CD4-positive, alpha-beta T cell treated with Interferon gamma for 1 hour (primary cell): ENCODE data around the gene HOXA2.

ENCODE experiments used
- DNase-seq: peaks from one replicate; pipeline ENCODE4 v3.0.0-alpha.2; 2020

Gene HOXA2

DNA sequence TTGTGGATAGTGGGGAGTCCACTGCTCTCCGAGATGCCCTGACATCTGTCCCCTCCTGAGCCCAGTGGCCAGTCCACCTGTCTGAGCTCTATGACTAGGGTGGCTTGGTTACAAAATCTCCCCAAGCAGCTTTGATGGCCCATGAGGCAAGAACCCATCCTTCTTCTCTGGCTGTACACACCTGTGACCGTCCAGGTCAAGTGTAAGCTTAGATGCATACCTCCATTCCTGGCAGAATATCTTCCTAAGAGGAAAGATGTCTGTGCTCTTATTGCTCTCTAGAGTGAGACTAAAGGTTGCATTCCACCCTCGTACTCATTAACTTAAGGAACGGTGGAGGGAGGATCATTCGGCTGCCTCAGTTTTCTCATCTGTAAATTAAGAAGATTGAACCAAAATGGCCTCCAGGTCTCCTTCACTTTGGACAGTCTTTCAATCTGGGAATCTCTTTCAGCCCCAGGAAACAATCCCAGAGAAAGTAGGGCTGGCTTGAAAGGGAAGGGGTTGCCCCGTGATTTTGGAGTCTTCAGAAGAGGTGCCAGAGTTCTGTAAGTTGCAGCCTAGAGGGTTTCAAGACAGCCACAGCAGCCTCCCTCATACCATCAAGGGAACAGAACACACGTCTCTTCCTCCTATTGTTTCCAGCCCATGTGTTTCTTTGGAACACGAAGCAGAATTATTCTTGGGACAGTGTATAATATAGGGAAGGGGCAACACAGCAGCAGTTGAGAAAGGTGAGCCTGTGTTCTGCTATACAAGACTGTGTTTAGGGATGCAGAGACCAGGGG, 22.6 kb upstream of the HOXA2 start:
- DNase-seq, result no peak

GRCh38 chr7:27124096-27124901, 21.8 kb upstream of the HOXA2 start:
- no peak for DNase-seq

- no peak for DNase-seq
Measured at GRCh38 chr7:27123477-27124053, 21.1 kb upstream of the HOXA2 start.

GRCh38 chr7:27123007-27123476, 20.6 kb upstream of the HOXA2 start:
- no peak for DNase-seq

DNA sequence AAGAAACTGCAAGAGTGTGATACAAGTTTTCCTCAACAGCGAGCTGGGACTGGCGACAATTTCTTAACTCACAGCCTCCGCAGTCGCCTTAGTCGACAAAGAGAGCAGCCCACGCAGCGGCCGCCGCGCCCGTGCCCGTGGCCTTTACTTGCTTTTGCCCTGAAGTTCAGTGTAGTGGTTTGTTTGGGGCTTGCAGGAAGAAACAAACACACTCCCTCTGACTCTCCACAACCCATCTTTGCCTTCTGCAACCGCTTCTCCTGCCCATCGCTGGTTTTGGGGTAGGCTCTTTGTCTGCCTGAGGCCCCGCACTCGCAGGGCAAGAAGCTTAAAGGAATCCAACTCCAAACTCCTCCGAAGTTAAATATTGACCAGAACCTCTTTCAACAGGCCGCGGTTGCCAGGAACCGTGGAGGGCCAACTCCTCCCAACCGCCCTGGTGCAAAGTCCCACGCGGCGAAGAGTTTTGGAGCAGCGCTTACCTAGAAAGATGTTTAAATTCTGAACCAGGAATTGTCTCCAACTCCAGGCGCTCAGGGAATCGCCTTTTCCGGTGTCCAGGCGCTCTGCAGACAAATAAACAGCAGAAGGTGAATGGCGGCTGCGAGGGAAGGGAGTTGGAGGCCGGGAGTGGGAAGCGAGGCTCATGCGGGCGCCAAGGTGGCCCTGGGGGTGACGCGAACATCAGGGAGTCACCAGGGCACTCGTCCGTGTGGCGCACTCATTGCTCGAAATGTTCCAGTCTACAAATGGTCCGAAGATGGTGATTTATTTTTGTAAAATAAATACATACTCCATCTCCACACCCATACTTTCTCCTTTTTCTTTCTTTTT, 19.8 kb upstream of the HOXA2 start:
- DNase-seq, result no peak

- DNase-seq, result no peak
Measured at GRCh38 chr7:27121684-27122076, 19.2 kb upstream of the HOXA2 start.

- no peak for DNase-seq
Measured at GRCh38 chr7:27119412-27119911, 17.0 kb upstream of the HOXA2 start.

GRCh38 chr7:27118580-27118979, 16.1 kb upstream of the HOXA2 start:
- DNase-seq, result no peak

DNA sequence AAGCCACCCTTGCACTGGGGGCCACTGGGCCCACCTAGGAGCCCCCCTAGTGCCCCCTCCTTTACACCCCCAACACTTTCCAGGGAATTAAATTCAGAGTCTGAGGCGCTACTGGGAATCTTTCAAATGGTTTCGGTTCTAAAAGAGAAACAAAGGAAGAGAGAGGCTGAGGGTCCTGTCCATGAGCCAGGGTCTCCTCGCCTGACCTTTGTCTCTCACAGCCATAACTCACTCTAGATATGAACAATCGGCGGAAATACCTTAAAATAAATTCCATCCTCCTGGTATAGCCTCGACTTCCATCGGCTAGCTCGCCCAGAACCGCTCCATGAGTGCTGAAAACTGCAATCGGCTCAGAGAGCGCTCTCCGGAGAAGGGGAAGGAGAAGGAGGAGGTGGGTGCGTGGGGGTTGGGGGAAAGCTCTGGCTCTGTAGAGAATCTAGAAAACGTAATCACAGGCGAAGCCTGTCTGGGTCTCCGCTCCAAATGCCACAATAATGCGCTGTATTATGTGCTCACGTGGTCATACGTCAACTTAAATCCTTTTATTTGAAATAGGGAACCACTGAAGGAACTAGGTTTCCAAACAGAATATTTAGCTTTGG, 15.5 kb upstream of the HOXA2 start:
- DNase-seq, result no peak

GRCh38 chr7:27116962-27117886, 14.7 kb upstream of the HOXA2 start:
- no peak for DNase-seq

GRCh38 chr7:27116031-27116961, 13.8 kb upstream of the HOXA2 start:
- no peak for DNase-seq

DNA sequence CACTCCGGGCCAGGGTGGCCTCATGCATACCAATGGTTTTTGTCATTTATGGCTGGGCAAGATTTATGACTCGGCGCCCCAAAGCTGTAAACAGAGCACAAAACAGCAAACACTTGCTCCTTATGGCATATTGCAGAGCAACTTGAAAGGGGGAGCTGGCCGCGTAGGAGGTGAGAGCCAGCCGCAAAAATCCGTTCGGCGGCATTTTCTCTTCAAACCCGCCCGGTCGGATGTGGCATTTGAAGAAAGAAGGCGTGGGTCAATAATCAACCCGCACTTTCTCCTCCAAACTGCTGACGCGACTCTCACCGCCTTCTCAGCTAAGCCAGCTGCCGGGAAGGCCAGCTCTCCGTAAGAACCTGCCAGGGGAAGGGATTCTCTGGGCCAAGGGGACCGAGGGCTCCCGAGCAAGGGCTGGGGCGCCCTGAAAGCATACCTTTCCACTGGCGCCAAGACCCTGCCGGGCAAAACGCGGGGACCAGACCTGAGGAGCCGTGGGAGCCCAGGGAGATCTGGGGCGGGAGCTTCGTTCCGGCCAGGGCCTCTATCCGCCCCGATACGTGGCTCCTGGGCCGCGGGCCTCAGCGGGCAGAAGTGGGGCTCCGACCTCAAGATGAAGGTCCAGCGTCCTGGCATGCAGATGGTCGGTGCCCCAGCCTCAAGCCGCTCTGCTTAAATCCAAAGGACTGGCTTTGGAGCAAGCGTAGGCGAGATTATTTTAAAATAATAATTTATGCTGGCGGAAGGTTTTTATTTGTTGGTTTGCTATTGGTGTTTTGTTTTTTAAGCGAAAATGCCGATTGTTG, 12.9 kb upstream of the HOXA2 start:
- DNase-seq, result no peak

DNA sequence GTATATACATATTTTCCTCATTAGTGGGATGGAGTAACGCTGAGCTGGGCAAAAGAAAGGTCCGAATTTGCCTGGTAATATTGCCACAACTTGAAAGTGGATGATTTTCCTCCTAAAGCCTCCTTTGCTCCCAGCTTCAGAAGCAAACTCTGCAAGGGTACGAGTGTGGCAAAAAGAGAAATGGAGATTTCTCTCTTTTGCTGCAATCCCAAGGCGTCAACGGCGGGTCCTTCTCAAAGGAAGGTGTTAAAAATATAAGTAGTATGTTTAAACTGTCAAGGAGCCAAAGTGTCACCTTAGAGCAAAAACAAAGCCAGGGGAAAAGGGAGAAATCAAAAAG, 12.4 kb upstream of the HOXA2 start:
- DNase-seq, result no peak

DNA sequence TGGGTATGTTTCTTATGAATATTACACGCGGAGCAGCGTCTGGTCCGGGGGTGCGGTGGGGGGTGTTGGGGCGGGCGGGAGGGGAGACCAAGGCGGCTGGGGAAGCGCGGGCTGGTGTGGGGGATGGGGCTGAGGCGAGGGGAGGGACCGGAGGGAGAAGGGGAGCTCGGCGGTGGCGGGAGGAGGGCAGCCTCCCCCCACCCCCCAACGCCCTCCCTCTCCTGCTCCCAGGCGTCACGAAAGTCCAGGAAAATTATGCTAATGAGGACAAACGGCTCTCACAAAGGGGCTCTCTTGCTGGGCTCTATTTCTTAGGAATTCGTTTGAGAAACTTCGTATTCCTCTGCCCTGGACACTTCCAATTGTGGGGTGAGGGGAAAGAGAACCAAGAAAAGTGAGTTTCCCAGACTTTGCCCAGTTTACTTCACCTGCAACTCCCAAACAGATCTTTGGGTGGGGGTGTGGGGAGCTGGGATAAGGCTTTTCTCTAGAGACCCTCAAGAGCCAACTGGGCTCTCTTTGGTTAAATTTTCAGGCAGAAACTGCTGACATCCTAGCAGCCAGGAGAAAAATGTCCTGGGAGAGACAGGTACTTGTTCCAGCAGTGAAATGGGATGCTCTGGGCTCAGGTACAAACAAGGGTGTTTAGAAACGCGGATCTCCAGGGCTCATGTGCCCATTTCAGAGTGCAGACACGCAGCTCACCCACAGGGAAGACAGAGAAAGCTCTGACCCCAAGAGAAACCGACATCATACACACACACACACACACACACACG, 11.7 kb upstream of the HOXA2 start:
- no peak for DNase-seq

DNA sequence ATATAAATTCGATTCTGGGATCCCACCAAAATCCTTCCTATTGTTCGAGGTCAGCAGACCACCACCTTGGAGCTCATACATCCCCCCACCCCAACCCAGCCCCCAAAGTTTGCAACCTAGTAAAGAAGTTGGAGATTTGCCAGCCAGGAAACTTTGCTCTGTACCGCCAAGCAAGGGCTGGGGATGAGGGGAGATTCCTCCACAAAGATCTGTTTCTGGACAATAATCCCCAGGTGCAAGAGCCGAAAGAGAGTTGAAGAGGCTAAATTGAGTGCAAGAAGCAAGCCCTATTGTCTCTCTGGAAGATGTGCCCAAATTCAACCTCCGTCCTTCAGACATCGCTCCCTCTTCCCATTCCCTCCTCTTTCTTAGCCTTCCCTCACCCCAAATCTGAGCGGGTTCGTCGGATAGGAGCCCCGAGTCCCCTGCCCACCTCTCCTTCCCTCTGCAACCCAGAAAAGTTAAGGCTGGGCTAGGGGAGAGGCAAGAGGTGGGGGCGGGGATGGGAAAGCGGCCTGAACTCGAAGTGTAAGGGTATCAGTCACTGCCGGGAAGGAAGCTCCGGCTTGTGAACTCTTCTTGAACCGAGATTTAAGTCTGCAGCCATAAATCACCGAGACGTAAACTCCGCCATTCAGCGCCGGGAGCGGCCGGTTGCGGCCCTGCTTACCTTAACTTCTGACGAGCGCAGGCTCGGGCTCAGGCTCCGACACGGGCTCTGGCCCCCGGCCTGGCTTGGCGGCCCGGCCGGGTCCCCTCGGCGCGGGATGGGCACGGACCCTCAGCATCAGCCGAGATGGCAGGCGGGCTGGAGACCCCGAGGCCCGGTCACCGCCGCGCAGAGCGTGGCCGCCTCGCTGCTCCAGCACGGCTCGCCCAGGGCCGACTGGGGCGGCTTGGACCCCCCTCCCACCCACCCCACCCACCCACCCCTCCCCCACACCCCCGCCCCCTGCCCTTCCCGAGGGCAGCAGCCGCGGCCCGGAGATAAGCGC, 10.8 kb upstream of the HOXA2 start:
- DNase-seq, result no peak

GRCh38 chr7:27112361-27112760, 9.9 kb upstream of the HOXA2 start:
- no peak for DNase-seq

DNA sequence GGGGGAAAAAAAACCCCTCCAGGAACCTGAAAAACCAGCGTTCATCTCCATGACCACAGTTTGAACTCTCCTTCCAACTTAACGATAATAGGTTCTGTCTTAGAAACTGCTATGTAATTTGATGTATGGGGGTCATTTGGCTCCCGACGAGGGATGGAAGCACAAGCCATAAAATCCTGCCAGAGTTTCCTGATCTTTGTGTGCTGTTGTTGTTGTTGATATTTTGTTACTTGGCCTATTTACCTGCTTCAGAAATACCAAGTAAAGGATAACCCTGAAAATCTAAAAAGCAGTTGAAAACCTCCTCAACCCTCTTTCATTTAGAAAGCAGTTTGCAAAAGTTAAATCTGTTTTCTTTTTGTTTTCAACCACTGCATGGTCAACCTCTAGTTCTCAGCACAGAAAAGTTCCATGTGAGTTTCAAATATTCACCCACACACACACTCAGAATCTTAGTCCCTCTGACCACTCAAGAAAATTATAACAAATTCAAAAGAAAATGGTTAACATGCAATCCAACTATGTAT, 9.3 kb upstream of the HOXA2 start:
- DNase-seq, result no peak
